ENCODE measurements around the gene HBZ. TPM values are rescaled to one million over a fixed set of nuclear protein-coding genes. Genes with fewer than 3 reads are reported as not detected.

Gene HBZ
- total and polyA plus RNA-seq, 2 of the 13 experiments (the other 11 are each of a cell fraction or from before 2014, with no cell fraction given) = 0.21 TPM; not detected in 1

GRCh38 chr16:181565-182021 is 29.1 kb downstream of the HBZ start (continued):
- TF ChIP-seq ZBTB26 (CRISPR knock-in tag; IDR thresholded peaks at IDR 0.05; ENCODE audit: borderline replicate concordance) (peak; percentile 3; the same call in 1 of the 2 replicates), ZNF407 (CRISPR knock-in tag; IDR thresholded peaks at IDR 0.05; ENCODE audit: not compliant biosample characterization) (peak; percentile 16), SP5 (CRISPR knock-in tag; IDR thresholded peaks at IDR 0.05; ENCODE audit: borderline replicate concordance, low read depth) (peak; percentile 16), FOXA1 (IDR thresholded peaks at IDR 0.05) (no peak), FOXA1 (CRISPR knock-in tag; IDR thresholded peaks at IDR 0.05) (peak; percentile 21; the same call in 1 of the 2 replicates), SIN3B (IDR thresholded peaks at IDR 0.05; ENCODE audit: low read length) (no peak), MED13 (CRISPR knock-in tag; IDR thresholded peaks at IDR 0.05) (0 out of 2 replicates have a peak, but pooled peaks have one; percentile 0), SRSF1 (optimal IDR thresholded peaks at IDR 0.05; ENCODE audit: low read depth, low read length) (peak; percentile 16), ZNF101 (CRISPR knock-in tag; IDR thresholded peaks at IDR 0.05; ENCODE audit: borderline replicate concordance, low read depth) (0 out of 2 replicates have a peak, but pooled peaks have one; percentile 9), FOXJ3 (CRISPR knock-in tag; IDR thresholded peaks at IDR 0.05; ENCODE audit: borderline replicate concordance) (no peak), ZNF556 (CRISPR knock-in tag; IDR thresholded peaks at IDR 0.05; ENCODE audit: borderline replicate concordance) (0 out of 2 replicates have a peak, but pooled peaks have one; percentile 7), KIAA2018 (CRISPR knock-in tag; IDR thresholded peaks at IDR 0.05; ENCODE audit: borderline replicate concordance) (0 out of 2 replicates have a peak, but pooled peaks have one; percentile 3)
